ENCODE data around the gene REV3L. TPM values are rescaled to one million over a fixed set of nuclear protein-coding genes. Genes with fewer than 3 reads are reported as not detected.

The REV3L gene
- total RNA-seq, 1 experiment from 2014 or later: 25.3 TPM

DNA sequence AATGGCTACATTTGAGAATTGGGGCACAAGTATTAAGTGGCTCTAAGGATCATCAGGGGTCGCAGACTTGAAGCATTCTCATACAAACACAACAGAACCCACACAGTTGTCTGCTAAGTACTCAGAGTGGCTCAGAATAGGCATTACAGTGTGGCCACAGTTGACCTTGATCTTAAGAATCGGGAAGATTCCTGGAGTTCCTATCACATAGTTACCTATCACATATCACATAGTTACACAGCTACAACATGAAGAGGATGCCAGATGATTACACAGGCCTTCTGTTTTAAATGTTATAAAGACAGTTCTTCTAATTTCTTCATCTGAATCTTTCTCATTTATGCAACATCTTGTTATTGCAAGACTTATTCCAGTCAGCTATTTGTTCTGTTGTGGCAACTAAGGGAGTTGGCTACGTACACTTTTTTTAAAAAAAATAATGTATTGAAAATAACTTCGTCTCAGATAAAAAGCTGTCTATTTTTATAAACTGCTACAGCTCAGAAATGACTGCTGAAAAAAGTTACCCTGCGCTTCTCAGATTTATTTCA is 129.0 kb downstream of the REV3L start:
- H3F3A ChIP-seq (ENCODE audit: low read length, unreplicated experiment): no peaks in the 10 kb centered on the region
- no peak overlapping the region for H3K9ac ChIP-seq (ENCODE audit: low read length)
- DNase-seq (no peak), ATAC-seq (no peak)
- no peak overlapping the region for H3K27ac ChIP-seq (ENCODE audit: low read length)
- no peak for TF ChIP-seq EZH2phosphoT487 (IDR thresholded peaks at IDR 0.05; ENCODE audit: borderline replicate concordance, low read length)
- TF ChIP-seq EZH2 (IDR thresholded peaks at IDR 0.05; ENCODE audit: low read length, unreplicated experiment): no peak
- TF ChIP-seq, protein P1, sequence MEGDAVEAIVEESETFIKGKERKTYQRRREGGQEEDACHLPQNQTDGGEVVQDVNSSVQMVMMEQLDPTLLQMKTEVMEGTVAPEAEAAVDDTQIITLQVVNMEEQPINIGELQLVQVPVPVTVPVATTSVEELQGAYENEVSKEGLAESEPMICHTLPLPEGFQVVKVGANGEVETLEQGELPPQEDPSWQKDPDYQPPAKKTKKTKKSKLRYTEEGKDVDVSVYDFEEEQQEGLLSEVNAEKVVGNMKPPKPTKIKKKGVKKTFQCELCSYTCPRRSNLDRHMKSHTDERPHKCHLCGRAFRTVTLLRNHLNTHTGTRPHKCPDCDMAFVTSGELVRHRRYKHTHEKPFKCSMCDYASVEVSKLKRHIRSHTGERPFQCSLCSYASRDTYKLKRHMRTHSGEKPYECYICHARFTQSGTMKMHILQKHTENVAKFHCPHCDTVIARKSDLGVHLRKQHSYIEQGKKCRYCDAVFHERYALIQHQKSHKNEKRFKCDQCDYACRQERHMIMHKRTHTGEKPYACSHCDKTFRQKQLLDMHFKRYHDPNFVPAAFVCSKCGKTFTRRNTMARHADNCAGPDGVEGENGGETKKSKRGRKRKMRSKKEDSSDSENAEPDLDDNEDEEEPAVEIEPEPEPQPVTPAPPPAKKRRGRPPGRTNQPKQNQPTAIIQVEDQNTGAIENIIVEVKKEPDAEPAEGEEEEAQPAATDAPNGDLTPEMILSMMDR (conservative IDR thresholded peaks at IDR 0.05; ENCODE audit: low read depth, low read length): no peak
- intact Hi-C loops (cut with micrococcal nuclease): no loop called here
- ChIA-PET CTCF (no interaction called here), POLR2A (ENCODE audit: unreplicated experiment) (interaction anchor here (0.6 kb wide), 1 partner anchor 197 kb away, joined by 6 read pairs; no protein-coding TSS in a partner anchor)
- peaks cover 5% of the 10 kb centered on the region; the same call in 1 of the 2 replicates for H3K36me3 ChIP-seq (ENCODE audit: low read depth, low read length)
- H3K9me3 ChIP-seq (ENCODE audit: low read length): no peaks in the 10 kb centered on the region
- H3K79me2 ChIP-seq (ENCODE audit: low read length): no peaks in the 10 kb centered on the region
- H3K4me1 ChIP-seq (ENCODE audit: insufficient read depth, low read length): peaks cover 11% of the 10 kb centered on the region
- no peaks in the 10 kb centered on the region for H3K9me2 ChIP-seq (replicated peaks; ENCODE audit: low read length)
- BruUV-seq (replicated peaks): no TSS peak
- H3K4me3 ChIP-seq (ENCODE audit: low read length): no peak overlapping the region
- H3K27me3 ChIP-seq (ENCODE audit: low read length): no peaks in the 10 kb centered on the region
- no peak overlapping the region for H3K4me2 ChIP-seq (ENCODE audit: low read length)
- no peaks in the 10 kb centered on the region for H4K20me1 ChIP-seq (ENCODE audit: low read length)
- no peak overlapping the region for H2AFZ ChIP-seq (ENCODE audit: low read length)

DNA sequence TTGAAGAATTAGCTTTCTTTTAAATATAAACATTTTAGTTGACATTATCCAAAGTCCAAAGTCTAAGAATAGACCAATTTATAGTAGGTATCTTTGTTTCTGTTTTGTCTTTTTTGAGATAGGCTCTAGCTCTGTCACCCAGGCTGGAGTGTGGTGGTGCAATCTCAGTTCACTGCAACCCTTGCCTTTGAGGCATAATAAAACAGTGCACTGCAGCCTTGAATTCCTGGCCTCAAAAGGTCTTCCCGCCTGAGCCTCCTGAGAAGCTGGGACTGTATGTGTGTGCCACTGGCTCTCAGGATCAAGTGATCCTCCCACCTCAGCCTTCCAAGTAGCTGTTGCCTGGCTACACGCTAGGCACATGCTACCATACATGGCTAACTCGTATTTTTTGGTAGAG is 135.4 kb downstream of the REV3L start:
- DNase-seq (no peak), ATAC-seq (no peak)
- no peak overlapping the region for H3K4me2 ChIP-seq (ENCODE audit: low read length)
- TF ChIP-seq EZH2phosphoT487 (IDR thresholded peaks at IDR 0.05; ENCODE audit: borderline replicate concordance, low read length) (no peak), EZH2 (IDR thresholded peaks at IDR 0.05; ENCODE audit: low read length, unreplicated experiment) (no peak)
- TF ChIP-seq, protein P1 (conservative IDR thresholded peaks at IDR 0.05; ENCODE audit: low read depth, low read length): no peak
- H3K9me2 ChIP-seq (replicated peaks; ENCODE audit: low read length): no peaks in the 10 kb centered on the region
- no peaks in the 10 kb centered on the region; the same call in 1 of the 2 replicates for H3K4me1 ChIP-seq (ENCODE audit: insufficient read depth, low read length)
- H3K9ac ChIP-seq (ENCODE audit: low read length): no peak overlapping the region
- H2AFZ ChIP-seq (ENCODE audit: low read length): no peak overlapping the region
- H4K20me1 ChIP-seq (ENCODE audit: low read length): no peaks in the 10 kb centered on the region
- CTCF ChIA-PET: no interaction called here
- H3K27ac ChIP-seq (ENCODE audit: low read length): no peak overlapping the region
- POLR2A ChIA-PET (ENCODE audit: unreplicated experiment): no interaction called here
- H3K79me2 ChIP-seq (ENCODE audit: low read length): no peaks in the 10 kb centered on the region
- no peaks in the 10 kb centered on the region; the same call in 1 of the 2 replicates for H3K36me3 ChIP-seq (ENCODE audit: low read depth, low read length)
- H3K27me3 ChIP-seq (ENCODE audit: low read length): no peaks in the 10 kb centered on the region
- no peaks in the 10 kb centered on the region for H3K9me3 ChIP-seq (ENCODE audit: low read length)
- intact Hi-C loops (cut with micrococcal nuclease): no loop called here
- no peaks in the 10 kb centered on the region for H3F3A ChIP-seq (ENCODE audit: low read length, unreplicated experiment)
- BruUV-seq (replicated peaks): no TSS peak
- no peak overlapping the region for H3K4me3 ChIP-seq (ENCODE audit: low read length)

DNA sequence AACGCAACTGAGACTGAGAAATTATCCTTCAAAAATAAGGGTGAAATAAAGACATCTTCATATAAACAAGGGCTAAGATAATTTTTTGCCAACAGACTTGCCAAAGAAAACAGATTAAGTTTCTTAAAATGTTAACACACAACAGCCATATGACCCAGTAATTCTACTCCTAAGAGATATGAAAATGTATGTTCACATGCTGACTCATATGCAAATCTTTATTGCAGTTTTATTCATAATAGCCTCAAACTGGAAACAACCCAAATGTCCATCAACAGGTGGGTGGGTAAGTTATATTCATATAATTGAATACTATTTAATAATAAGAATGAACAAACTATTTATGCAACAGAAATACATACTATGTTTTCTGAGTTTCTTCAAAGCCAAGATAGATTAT is 140.1 kb downstream of the REV3L start:
- Histone ChIP-seq H3K79me2 (ENCODE audit: low read length) (no peaks in the 10 kb centered on the region), H3K4me3 (ENCODE audit: low read length) (no peak overlapping the region), H3K36me3 (ENCODE audit: low read depth, low read length) (no peaks in the 10 kb centered on the region), H3K27ac (ENCODE audit: low read length) (no peak overlapping the region), H3F3A (ENCODE audit: low read length, unreplicated experiment) (no peaks in the 10 kb centered on the region), H3K9ac (ENCODE audit: low read length) (no peak overlapping the region), H3K9me2 (replicated peaks; ENCODE audit: low read length) (no peaks in the 10 kb centered on the region), H3K27me3 (ENCODE audit: low read length) (no peaks in the 10 kb centered on the region), H3K4me1 (ENCODE audit: insufficient read depth, low read length) (no peaks in the 10 kb centered on the region; the same call in 1 of the 2 replicates), H3K4me2 (ENCODE audit: low read length) (no peak overlapping the region), H4K20me1 (ENCODE audit: low read length) (no peaks in the 10 kb centered on the region), H3K9me3 (ENCODE audit: low read length) (no peaks in the 10 kb centered on the region), H2AFZ (ENCODE audit: low read length) (no peak overlapping the region)
- intact Hi-C loops (cut with micrococcal nuclease): no loop called here
- DNase-seq (peak; percentile 11), ATAC-seq (no peak)
- no peak for TF ChIP-seq EZH2phosphoT487 (IDR thresholded peaks at IDR 0.05; ENCODE audit: borderline replicate concordance, low read length)
- TF ChIP-seq EZH2 (IDR thresholded peaks at IDR 0.05; ENCODE audit: low read length, unreplicated experiment): no peak
- TF ChIP-seq, protein P1 (conservative IDR thresholded peaks at IDR 0.05; ENCODE audit: low read depth, low read length): no peak
- ChIA-PET CTCF (no interaction called here), POLR2A (ENCODE audit: unreplicated experiment) (no interaction called here)
- BruUV-seq (replicated peaks): no TSS peak

All from PC-3 (cell line).